HG03135 (cell line): ENCODE measurements around the gene APLP2.

ENCODE experiments used
- ATAC-seq: cut with Tn5 transposase; IDR thresholded peaks from one replicate; pipeline ENCODE4 v1.9.1; 2021; ENCODE audit warnings: mild to moderate bottlenecking, moderate library complexity; ENCODE audit not compliant: unreplicated experiment

The APLP2 gene

DNA sequence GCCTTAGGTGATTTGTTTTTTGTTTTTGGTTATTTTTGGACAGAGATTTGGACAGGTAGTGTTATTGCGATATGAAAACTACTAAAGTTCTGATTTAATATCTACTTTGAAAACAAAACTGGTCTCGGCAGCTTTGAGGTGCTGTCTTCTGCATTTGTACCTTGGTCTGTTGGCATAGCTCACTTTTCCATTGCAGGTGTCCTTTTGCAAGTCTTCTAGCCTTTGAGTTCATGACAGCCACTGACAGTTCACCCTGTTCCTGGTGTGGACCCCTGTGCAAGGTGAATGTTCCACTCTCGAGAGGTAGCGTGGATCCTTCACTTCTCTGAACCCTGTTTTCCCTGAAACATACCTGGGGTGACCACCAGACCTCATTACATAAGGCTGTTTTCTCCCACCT lies 45.0 kb downstream of the APLP2 start:
- no peak for ATAC-seq

GRCh38 chr11:130115218-130115617 lies 45.5 kb downstream of the APLP2 start:
- no peak for ATAC-seq

GRCh38 chr11:130118165-130118564 lies 48.5 kb downstream of the APLP2 start:
- ATAC-seq: peak; percentile 86

GRCh38 chr11:130118636-130119387 lies 49.1 kb downstream of the APLP2 start:
- ATAC-seq: peak; percentile 50

DNA sequence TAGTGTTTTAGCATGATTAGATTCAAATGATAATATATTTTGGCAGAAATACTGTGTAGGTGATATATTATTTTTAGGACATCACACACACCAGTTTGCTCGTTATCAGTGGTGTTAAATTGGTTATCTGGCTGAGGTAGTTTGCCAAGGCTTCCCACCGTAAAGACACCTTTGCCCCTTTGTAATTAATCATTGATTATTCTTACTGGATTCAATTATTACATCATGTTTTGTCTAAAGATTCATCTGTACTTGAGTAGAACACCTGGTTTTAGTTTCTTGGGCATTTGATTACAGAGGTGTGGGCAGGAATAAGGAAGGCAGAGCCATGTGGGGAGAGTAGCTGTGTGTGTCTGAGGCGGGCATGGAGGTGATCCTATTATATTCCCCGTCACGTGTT lies 50.4 kb downstream of the APLP2 start:
- no peak for ATAC-seq

DNA sequence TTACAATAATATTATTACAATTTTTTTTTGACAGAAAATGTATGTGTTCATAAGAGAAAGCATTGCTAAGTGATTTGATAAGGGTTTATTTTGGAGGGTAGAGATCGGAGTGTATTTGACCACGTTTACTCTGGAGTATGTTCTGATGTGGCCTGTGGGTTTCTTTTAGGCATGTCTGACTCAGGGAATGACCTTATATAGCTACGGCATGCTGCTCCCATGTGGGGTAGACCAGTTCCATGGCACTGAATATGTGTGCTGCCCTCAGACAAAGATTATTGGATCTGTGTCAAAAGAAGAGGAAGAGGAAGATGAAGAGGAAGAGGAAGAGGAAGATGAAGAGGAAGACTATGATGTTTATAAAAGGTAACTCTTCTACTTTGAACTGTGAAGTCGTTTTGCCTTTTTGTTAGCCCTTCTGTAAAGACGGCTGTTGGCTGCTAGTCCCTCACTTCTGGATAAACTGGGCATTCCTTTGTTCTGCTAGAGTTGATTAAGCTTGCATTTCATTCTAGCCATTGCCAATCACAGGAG lies 51.8 kb downstream of the APLP2 start:
- no peak for ATAC-seq

DNA sequence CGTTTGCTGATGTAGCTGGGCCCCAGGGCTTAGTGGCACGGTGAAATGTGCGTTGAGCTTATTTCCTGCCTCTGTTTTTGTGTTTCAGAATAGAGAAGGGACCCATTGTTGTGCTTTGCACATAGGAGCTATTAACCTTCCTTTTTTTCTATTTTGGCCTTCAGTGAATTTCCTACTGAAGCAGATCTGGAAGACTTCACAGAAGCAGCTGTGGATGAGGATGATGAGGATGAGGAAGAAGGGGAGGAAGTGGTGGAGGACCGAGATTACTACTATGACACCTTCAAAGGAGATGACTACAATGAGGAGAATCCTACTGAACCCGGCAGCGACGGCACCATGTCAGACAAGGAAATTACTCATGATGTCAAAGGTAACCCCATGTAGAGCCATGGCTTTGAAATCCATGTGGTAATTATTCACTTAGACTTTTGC lies 52.5 kb downstream of the APLP2 start:
- no peak for ATAC-seq

DNA sequence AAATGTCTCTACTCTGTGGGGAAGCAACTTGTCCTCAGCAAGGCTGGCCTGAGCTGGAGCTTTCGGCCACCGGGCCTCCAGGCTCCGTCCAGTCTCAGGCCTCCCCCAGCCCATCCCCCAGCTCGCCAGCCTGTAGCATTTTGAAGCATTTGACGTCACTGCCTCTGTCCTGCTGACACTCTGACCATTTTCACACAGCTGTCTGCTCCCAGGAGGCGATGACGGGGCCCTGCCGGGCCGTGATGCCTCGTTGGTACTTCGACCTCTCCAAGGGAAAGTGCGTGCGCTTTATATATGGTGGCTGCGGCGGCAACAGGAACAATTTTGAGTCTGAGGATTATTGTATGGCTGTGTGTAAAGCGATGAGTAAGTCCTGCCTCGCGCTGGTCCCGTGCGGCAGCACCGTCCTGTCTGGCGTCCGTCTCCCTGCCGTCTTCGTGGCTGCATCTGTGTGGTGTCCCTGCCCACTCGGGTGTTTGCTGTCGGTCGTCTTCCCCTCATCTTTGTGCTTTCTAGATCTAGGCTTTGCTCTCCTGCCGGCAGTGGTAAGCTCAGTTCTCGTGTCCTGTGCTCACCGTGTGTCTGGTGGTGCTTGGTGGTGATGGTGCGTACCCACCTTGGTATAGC lies 53.8 kb downstream of the APLP2 start:
- ATAC-seq: no peak

GRCh38 chr11:130124096-130124495 lies 54.4 kb downstream of the APLP2 start:
- no peak for ATAC-seq

- ATAC-seq: no peak
Measured at GRCh38 chr11:130125638-130126037, 55.9 kb downstream of the APLP2 start.

- ATAC-seq: no peak
Measured at GRCh38 chr11:130126516-130126915, 56.8 kb downstream of the APLP2 start.

GRCh38 chr11:130127509-130127908 lies 57.8 kb downstream of the APLP2 start:
- no peak for ATAC-seq

GRCh38 chr11:130128626-130129025 lies 58.9 kb downstream of the APLP2 start:
- no peak for ATAC-seq

DNA sequence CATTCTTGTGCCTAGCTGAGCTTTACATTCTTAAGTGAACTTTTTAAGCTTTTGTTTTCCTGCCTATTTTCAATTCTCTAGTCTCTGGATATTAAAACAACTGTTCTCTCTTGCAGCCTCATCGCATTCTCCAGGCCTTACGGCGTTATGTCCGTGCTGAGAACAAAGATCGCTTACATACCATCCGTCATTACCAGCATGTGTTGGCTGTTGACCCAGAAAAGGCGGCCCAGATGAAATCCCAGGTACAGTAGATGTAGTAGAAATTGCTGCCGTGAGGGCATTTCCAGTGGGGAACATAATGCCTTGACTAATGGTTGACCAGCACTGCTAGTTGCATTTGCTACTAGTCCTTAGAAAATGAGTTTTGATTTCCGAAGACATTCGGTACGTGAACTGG lies 60.2 kb downstream of the APLP2 start:
- ATAC-seq: no peak

DNA sequence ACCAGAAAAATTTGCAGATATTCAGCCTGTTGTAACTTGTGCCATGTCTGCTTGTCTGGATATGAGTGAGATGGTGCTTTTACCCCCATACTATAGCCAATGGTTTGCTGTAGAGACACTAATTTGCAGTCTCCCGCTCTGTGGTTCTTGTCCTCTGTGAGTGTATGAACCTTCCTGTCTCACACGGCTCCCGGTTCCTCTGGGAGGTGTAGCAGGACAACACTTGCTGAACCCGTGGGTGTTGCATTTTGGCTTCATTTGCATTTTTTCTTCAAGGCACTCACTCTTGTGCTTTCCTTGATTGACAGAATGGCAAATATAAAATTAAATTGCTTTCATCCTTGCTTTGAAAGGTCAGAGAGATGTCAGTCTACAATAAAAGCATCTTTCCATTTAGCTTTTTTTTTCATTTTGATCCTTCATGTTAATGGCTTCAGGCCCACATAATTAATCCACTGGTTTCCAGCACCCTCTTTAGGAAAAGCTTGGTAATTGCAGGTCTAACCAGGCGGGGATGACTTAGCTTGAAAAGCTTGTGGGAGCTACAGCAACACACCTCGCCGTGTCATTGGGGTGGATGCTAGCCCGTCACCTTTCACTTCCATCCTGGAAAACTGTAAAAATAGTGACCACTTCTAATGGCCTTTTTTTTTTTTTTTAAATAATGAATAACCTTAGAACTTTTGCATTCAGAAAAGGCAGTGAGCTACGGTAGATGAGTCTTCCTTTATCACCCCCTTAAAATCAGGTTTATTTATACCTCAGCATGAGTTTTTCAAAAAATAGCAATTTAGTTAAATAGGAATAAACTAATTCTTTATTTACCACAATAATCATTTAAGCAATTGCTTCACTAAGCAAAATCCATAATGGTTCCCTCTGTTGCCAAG lies 62.5 kb downstream of the APLP2 start:
- ATAC-seq: peak; percentile 70

- no peak for ATAC-seq
Measured at GRCh38 chr11:130133716-130134115, 64.0 kb downstream of the APLP2 start.

- ATAC-seq: no peak
Measured at GRCh38 chr11:130136107-130136506, 66.4 kb downstream of the APLP2 start.

DNA sequence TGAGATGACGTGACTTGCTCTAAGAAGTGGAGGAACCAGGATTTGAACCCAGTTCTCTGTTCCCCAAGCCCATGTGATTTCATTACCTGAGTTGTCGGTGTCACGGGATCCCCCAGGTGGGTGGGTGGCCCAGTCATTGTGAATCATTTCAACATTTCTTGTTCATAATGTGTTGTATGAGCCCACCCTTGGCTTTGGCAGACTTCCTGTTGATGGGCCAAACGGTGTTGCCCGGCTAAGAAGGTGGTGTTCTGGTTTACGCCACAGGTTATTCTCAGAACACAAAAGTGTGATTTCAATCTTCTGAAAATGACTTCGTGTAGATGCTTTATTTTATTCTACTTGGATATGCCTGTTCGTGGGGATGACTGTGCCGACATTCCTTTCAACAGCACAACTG lies 68.3 kb downstream of the APLP2 start:
- no peak for ATAC-seq

- no peak for ATAC-seq
Measured at GRCh38 chr11:130139401-130139800, 69.7 kb downstream of the APLP2 start.

GRCh38 chr11:130141561-130142341 lies 72.1 kb downstream of the APLP2 start:
- no peak for ATAC-seq

GRCh38 chr11:130144141-130144540 lies 74.4 kb downstream of the APLP2 start:
- no peak for ATAC-seq
